Suprapubic skin (tissue), 4 donors: ENCODE results near the gene LRRC7. TPM values are rescaled to one million over a fixed set of nuclear protein-coding genes. Genes with fewer than 3 reads are reported as not detected.

Source experiments
- DNase-seq, 2 donors: peaks; one replicate each; pipeline ENCODE4 v3.0.0-alpha.2; 2019; ENCODE audit warnings: low spot score in 2 of 2
- H3K27ac ChIP-seq: fragments of 200-600 bp; sonication (generic); one replicate; pipeline ENCODE4 v1.5.1; 2019
- H3K27me3 ChIP-seq: fragments of 200-600 bp; sonication (generic); one replicate; pipeline ENCODE4 v1.5.1; 2019
- H3K36me3 ChIP-seq: fragments of 200-600 bp; sonication (generic); one replicate; pipeline ENCODE4 v1.5.1; 2019
- H3K4me1 ChIP-seq: fragments of 200-600 bp; sonication (generic); one replicate; pipeline ENCODE4 v1.5.1; 2019
- H3K4me3 ChIP-seq: fragments of 200-600 bp; sonication (generic); one replicate; pipeline ENCODE4 v1.5.1; 2019; ENCODE audit warnings: mild to moderate bottlenecking
- H3K9me3 ChIP-seq: fragments of 200-600 bp; sonication (generic); one replicate; pipeline ENCODE4 v1.5.1; 2019
- CTCF ChIP-seq, 2 donors: fragments of 200-600 bp in 1 of 2; fragments of 450-650 bp in 1 of 2; sonication (generic) in 1 of 2; IDR thresholded peaks; one replicate each; pipeline ENCODE4 v1.5.1; 2016 to 2019; ENCODE audit warnings: antibody characterized with exemption in 2 of 2, mild to moderate bottlenecking in 1 of 2, moderate library complexity in 1 of 2
- EP300 ChIP-seq: sonication (generic); formaldehyde crosslinking; IDR thresholded peaks from one replicate; pipeline ENCODE4 v1.6.1; 2017; ENCODE audit warnings: antibody characterized with exemption
- POLR2A ChIP-seq, 2 donors: fragments of 450-650 bp; IDR thresholded peaks; one replicate each; pipeline ENCODE4 v1.6.1; 2017; ENCODE audit warnings: antibody characterized with exemption in 2 of 2, mild to moderate bottlenecking in 2 of 2, moderate library complexity in 2 of 2
- POLR2AphosphoS5 ChIP-seq, 3 donors: sonication (generic); formaldehyde crosslinking; IDR thresholded peaks; one replicate each; pipeline ENCODE4 v1.6.1; 2017; ENCODE audit warnings: antibody characterized with exemption in 3 of 3
- WGBS: methylation state at CpG from one replicate; pipeline ENCODE4 v1.1.5; 2018; 5-methylcytosine and 5-hydroxymethylcytosine counted together
- total RNA-seq, 4 donors: library from RNA; depleted of rRNA; stranded (reverse); fragments of >200 nt; gene quantifications; one replicate each; pipeline ENCODE4 v1.1.0, GENCODE V29; 2016

LRRC7 gene
- total RNA-seq, 4 donors from 2014 or later, result 0.24 to 0.98 (median 0.47) TPM

- Histone ChIP-seq H3K4me3 (no peak overlapping the region), H3K27me3 (no peaks in the 10 kb centered on the region), H3K4me1 (no peaks in the 10 kb centered on the region), H3K36me3 (no peaks in the 10 kb centered on the region), H3K27ac (no peak overlapping the region), H3K9me3 (no peaks in the 10 kb centered on the region)
- 86% methylated on average over 1 of the region's 1 CpG for WGBS
- TF ChIP-seq POLR2AphosphoS5 (IDR thresholded peaks at IDR 0.05) (no peak), POLR2A (IDR thresholded peaks at IDR 0.05) (no peak), CTCF (IDR thresholded peaks at IDR 0.05) (no peak), EP300 (no peak)
- DNase-seq, result no peak
These were observed 182.9 kb downstream of the LRRC7 start for GRCh38 chr1:69750638-69751037.

- Histone ChIP-seq H3K9me3 (no peaks in the 10 kb centered on the region), H3K27ac (no peak overlapping the region), H3K36me3 (no peaks in the 10 kb centered on the region), H3K27me3 (no peaks in the 10 kb centered on the region), H3K4me1 (no peaks in the 10 kb centered on the region), H3K4me3 (no peak overlapping the region)
- TF ChIP-seq CTCF (IDR thresholded peaks at IDR 0.05), result no peak
- no peak for TF ChIP-seq POLR2A (IDR thresholded peaks at IDR 0.05)
- no peak for TF ChIP-seq EP300
- TF ChIP-seq POLR2AphosphoS5 (IDR thresholded peaks at IDR 0.05), result no peak
- DNase-seq, result no peak
- 42% methylated on average over 2 of the region's 2 CpGs for WGBS
These were observed 185.1 kb downstream of the LRRC7 start for GRCh38 chr1:69752831-69753230.

- H3K27ac ChIP-seq, result no peak overlapping the region
- H3K36me3 ChIP-seq, result no peaks in the 10 kb centered on the region
- no peak for TF ChIP-seq POLR2AphosphoS5 (IDR thresholded peaks at IDR 0.05)
- no peak for TF ChIP-seq POLR2A (IDR thresholded peaks at IDR 0.05)
- TF ChIP-seq CTCF (IDR thresholded peaks at IDR 0.05), result no peak
- no peak for TF ChIP-seq EP300
- no peaks in the 10 kb centered on the region for H3K9me3 ChIP-seq
- WGBS, result 88% methylated on average over 3 of the region's 3 CpGs
- no peaks in the 10 kb centered on the region for H3K4me1 ChIP-seq
- H3K27me3 ChIP-seq, result no peaks in the 10 kb centered on the region
- DNase-seq, result no peak
- H3K4me3 ChIP-seq, result no peak overlapping the region
These were observed 186.8 kb downstream of the LRRC7 start for GRCh38 chr1:69754521-69754920.

- Histone ChIP-seq H3K27me3 (no peaks in the 10 kb centered on the region), H3K27ac (no peak overlapping the region), H3K4me1 (no peaks in the 10 kb centered on the region), H3K9me3 (no peaks in the 10 kb centered on the region), H3K36me3 (no peaks in the 10 kb centered on the region), H3K4me3 (no peak overlapping the region)
- TF ChIP-seq EP300, result no peak
- no peak for TF ChIP-seq CTCF (IDR thresholded peaks at IDR 0.05)
- TF ChIP-seq POLR2AphosphoS5 (IDR thresholded peaks at IDR 0.05), result no peak
- TF ChIP-seq POLR2A (IDR thresholded peaks at IDR 0.05), result no peak
- DNase-seq, result no peak
- WGBS, result 57% methylated on average over 1 of the region's 1 CpG
These were observed 187.9 kb downstream of the LRRC7 start for GRCh38 chr1:69755647-69756046.

- 12% methylated on average over 2 of the region's 2 CpGs for WGBS
- Histone ChIP-seq H3K9me3 (no peaks in the 10 kb centered on the region), H3K27me3 (no peaks in the 10 kb centered on the region), H3K4me3 (no peak overlapping the region), H3K36me3 (no peaks in the 10 kb centered on the region), H3K4me1 (no peaks in the 10 kb centered on the region), H3K27ac (peak overlapping the region; percentile 55)
- TF ChIP-seq EP300 (no peak), POLR2A (IDR thresholded peaks at IDR 0.05) (no peak), POLR2AphosphoS5 (IDR thresholded peaks at IDR 0.05) (no peak), CTCF (IDR thresholded peaks at IDR 0.05) (no peak)
- no peak for DNase-seq
These were observed 198.2 kb downstream of the LRRC7 start for GRCh38 chr1:69765951-69766350.
